Cardiac muscle cell (in vitro differentiated cells and primary cell): ENCODE results near the gene ATE1. TPM values are rescaled to one million over a fixed set of nuclear protein-coding genes. Genes with fewer than 3 reads are reported as not detected.
A peak's percentile ranks its signal among the peaks of the same experiment; 100 is the strongest.

Experiments used
- DNase-seq, 2 donors: peaks; one replicate each; pipeline versions ENCODE4 v3.0.0 to v3.0.0-alpha.2; 2010 to 2017; ENCODE audit warnings: low read depth in 1 of 2, low spot score in 1 of 2
- H3K27ac ChIP-seq: fragments of 200-600 bp; sonication (generic); 2 replicates; pipeline ENCODE4 v1.5.1; 2016
- H3K27me3 ChIP-seq: fragments of 200-600 bp; sonication (generic); 2 replicates; pipeline ENCODE4 v1.6.0; 2016; ENCODE audit warnings: control low read depth
- H3K36me3 ChIP-seq: fragments of 200-600 bp; sonication (generic); 2 replicates; pipeline ENCODE4 v1.5.1; 2016; ENCODE audit warnings: control low read depth
- H3K4me1 ChIP-seq: fragments of 200-600 bp; sonication (generic); 2 replicates; pipeline ENCODE4 v1.8.1; 2017; ENCODE audit warnings: low read depth, mild to moderate bottlenecking, mixed run types
- H3K4me3 ChIP-seq: fragments of 200-600 bp; sonication (generic); 2 replicates; pipeline ENCODE4 v1.5.1; 2016; ENCODE audit warnings: mild to moderate bottlenecking
- H3K9me3 ChIP-seq: fragments of 200-600 bp; sonication (generic); 2 replicates; pipeline ENCODE4 v1.5.1; 2017; ENCODE audit warnings: low read depth, mild to moderate bottlenecking, control low read depth
- polyA plus RNA-seq: library from polyadenylated mRNA; unstranded; fragments of >200 nt; fragmentation: Nextera tagmentation; extraction: Ambion mirVana; gene quantifications from 2 replicates; pipeline ENCODE4 v1.2.1, GENCODE V29; 2016
- total RNA-seq: library from RNA; depleted of rRNA; stranded (reverse); fragments of >200 nt; gene quantifications from 2 replicates; pipeline ENCODE4 v1.2.3, GENCODE V29; 2016
- TF ChIP-seq, protein P1 (sequence below): IDR thresholded peaks from 2 replicates; pipeline ENCODE4 v1.5.1; 2012; ENCODE audit warnings: low read depth, mild to moderate bottlenecking, low read length

ATE1 gene
- total and polyA plus RNA-seq, 2 experiments from 2014 or later: 18.4 to 21.4 TPM

GRCh38 chr10:121891103-121891502 lies 36.7 kb downstream of the ATE1 start:
- DNase-seq: no peak
- no peaks in the 10 kb centered on the region for H3K4me1 ChIP-seq
- H3K4me3 ChIP-seq: no peak overlapping the region
- TF ChIP-seq, protein P1, sequence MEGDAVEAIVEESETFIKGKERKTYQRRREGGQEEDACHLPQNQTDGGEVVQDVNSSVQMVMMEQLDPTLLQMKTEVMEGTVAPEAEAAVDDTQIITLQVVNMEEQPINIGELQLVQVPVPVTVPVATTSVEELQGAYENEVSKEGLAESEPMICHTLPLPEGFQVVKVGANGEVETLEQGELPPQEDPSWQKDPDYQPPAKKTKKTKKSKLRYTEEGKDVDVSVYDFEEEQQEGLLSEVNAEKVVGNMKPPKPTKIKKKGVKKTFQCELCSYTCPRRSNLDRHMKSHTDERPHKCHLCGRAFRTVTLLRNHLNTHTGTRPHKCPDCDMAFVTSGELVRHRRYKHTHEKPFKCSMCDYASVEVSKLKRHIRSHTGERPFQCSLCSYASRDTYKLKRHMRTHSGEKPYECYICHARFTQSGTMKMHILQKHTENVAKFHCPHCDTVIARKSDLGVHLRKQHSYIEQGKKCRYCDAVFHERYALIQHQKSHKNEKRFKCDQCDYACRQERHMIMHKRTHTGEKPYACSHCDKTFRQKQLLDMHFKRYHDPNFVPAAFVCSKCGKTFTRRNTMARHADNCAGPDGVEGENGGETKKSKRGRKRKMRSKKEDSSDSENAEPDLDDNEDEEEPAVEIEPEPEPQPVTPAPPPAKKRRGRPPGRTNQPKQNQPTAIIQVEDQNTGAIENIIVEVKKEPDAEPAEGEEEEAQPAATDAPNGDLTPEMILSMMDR: no peak
- H3K9me3 ChIP-seq: no peaks in the 10 kb centered on the region
- H3K27ac ChIP-seq: no peak overlapping the region
- H3K36me3 ChIP-seq: peaks cover 17% of the 10 kb centered on the region
- no peaks in the 10 kb centered on the region for H3K27me3 ChIP-seq

DNA sequence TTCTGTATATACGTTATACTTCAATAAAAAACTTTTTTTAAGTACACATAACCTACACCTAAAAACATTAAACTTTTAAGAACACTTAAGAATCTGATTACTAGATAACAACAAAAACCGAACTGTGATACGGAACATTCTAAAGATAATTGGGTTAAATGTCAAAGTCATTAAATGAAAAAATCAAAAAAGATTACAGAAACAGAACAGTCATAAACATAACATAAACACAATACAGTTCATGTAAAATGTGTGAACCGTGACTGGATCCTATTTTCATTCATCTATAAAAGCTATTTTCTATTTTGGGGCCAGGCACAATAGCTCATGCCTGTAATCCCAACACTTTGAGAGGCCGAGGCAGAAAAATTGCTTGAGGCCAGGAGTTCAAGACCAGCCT lies 38.6 kb downstream of the ATE1 start:
- H3K9me3 ChIP-seq: no peaks in the 10 kb centered on the region
- peaks cover 17% of the 10 kb centered on the region for H3K36me3 ChIP-seq
- no peak overlapping the region for H3K4me3 ChIP-seq
- TF ChIP-seq, protein P1: no peak
- H3K4me1 ChIP-seq: no peaks in the 10 kb centered on the region
- no peaks in the 10 kb centered on the region for H3K27me3 ChIP-seq
- no peak overlapping the region for H3K27ac ChIP-seq
- DNase-seq: no peak

GRCh38 chr10:121886997-121887622 lies 40.7 kb downstream of the ATE1 start:
- no peaks in the 10 kb centered on the region for H3K9me3 ChIP-seq

GRCh38 chr10:121886181-121886580 lies 41.6 kb downstream of the ATE1 start:
- DNase-seq: no peak
- Histone ChIP-seq H3K27ac (no peak overlapping the region), H3K36me3 (peaks cover 18% of the 10 kb centered on the region), H3K9me3 (no peaks in the 10 kb centered on the region), H3K27me3 (no peaks in the 10 kb centered on the region), H3K4me1 (no peaks in the 10 kb centered on the region), H3K4me3 (no peak overlapping the region)
- TF ChIP-seq, protein P1: no peak

More at GRCh38 chr10:121886997-121887622, 40.7 kb downstream of the ATE1 start:
- Histone ChIP-seq H3K27me3 (no peaks in the 10 kb centered on the region), H3K4me3 (no peak overlapping the region), H3K36me3 (peaks cover 17% of the 10 kb centered on the region), H3K27ac (no peak overlapping the region), H3K4me1 (no peaks in the 10 kb centered on the region)
- DNase-seq: peak; percentile 79 to 82
- TF ChIP-seq, protein P1: peak; percentile 90

GRCh38 chr10:121880895-121881294 lies 46.9 kb downstream of the ATE1 start:
- no peaks in the 10 kb centered on the region for H3K9me3 ChIP-seq
- peak in 1 of 2 donors; percentile 81 for DNase-seq
- no peaks in the 10 kb centered on the region for H3K27me3 ChIP-seq
- no peaks in the 10 kb centered on the region for H3K4me1 ChIP-seq
- TF ChIP-seq, protein P1: no peak
- peaks cover 8% of the 10 kb centered on the region for H3K36me3 ChIP-seq
- H3K4me3 ChIP-seq: no peak overlapping the region
- no peak overlapping the region for H3K27ac ChIP-seq
